HG03457 (cell line): ENCODE measurements around the gene ASTN2.
"Not testable (repeated sequence)": the region's sequence is repeated elsewhere in the genome, so short reads cannot be mapped to it uniquely, and the experiment has no call there.

ENCODE experiments used
- ATAC-seq: cut with Tn5 transposase; IDR thresholded peaks from one replicate; pipeline ENCODE4 v1.9.1; 2021; ENCODE audit warnings: moderate number of reproducible peaks; ENCODE audit not compliant: unreplicated experiment

ASTN2 gene

GRCh38 chr9:116716438-116716837, 698.4 kb downstream of the ASTN2 start:
- ATAC-seq: no peak

GRCh38 chr9:116715751-116716150, 699.1 kb downstream of the ASTN2 start:
- ATAC-seq: no peak

GRCh38 chr9:116713271-116713670, 701.6 kb downstream of the ASTN2 start:
- ATAC-seq: no peak

GRCh38 chr9:116712781-116713180, 702.1 kb downstream of the ASTN2 start:
- ATAC-seq: no peak

GRCh38 chr9:116706310-116707290, 708.3 kb downstream of the ASTN2 start:
- ATAC-seq: no peak

GRCh38 chr9:116705531-116705930, 709.3 kb downstream of the ASTN2 start:
- no peak for ATAC-seq

GRCh38 chr9:116704470-116704869, 710.4 kb downstream of the ASTN2 start:
- ATAC-seq: no peak

GRCh38 chr9:116703634-116704033, 711.2 kb downstream of the ASTN2 start:
- ATAC-seq: no peak

- ATAC-seq: no peak
These were observed 712.8 kb downstream of the ASTN2 start for GRCh38 chr9:116701940-116702642.

GRCh38 chr9:116700882-116701865, 713.7 kb downstream of the ASTN2 start:
- ATAC-seq: no peak

GRCh38 chr9:116700279-116700678, 714.6 kb downstream of the ASTN2 start:
- ATAC-seq: no peak

GRCh38 chr9:116697887-116698286, 717.0 kb downstream of the ASTN2 start:
- no peak for ATAC-seq

- ATAC-seq: no peak
These were observed 717.5 kb downstream of the ASTN2 start for GRCh38 chr9:116697362-116697761.

- no peak for ATAC-seq
These were observed 719.4 kb downstream of the ASTN2 start for GRCh38 chr9:116695438-116695837.

- ATAC-seq: no peak
These were observed 720.0 kb downstream of the ASTN2 start for GRCh38 chr9:116694785-116695291.

GRCh38 chr9:116693233-116693731, 721.6 kb downstream of the ASTN2 start:
- no peak for ATAC-seq

GRCh38 chr9:116692616-116693015, 722.2 kb downstream of the ASTN2 start:
- no peak for ATAC-seq

GRCh38 chr9:116691607-116692006, 723.2 kb downstream of the ASTN2 start:
- ATAC-seq: no peak

- not testable (repeated sequence) for ATAC-seq
These were observed 724.1 kb downstream of the ASTN2 start for GRCh38 chr9:116690805-116691204.

- ATAC-seq: no peak
These were observed 725.3 kb downstream of the ASTN2 start for GRCh38 chr9:116689486-116690032.
